ENCODE data around the gene TBC1D19.

- TF ChIP-seq POLR2AphosphoS5 (IDR thresholded peaks at IDR 0.05; ENCODE audit: low read depth, low read length), result no peak
- TF ChIP-seq POLR2A (IDR thresholded peaks at IDR 0.05; ENCODE audit: low read depth, low read length), result no peak
- no peak for TF ChIP-seq TAF1 (IDR thresholded peaks at IDR 0.05; ENCODE audit: low read depth, low read length)
- TF ChIP-seq POU2F2 (IDR thresholded peaks at IDR 0.05; ENCODE audit: low read depth, low read length), result no peak
Measured at GRCh38 chr4:26765515-26765914, 181.6 kb downstream of the TBC1D19 start.
